OCI-LY3 (cell line): ENCODE results near the gene G6PC2.

Experiments used
- EZH2phosphoT487 ChIP-seq: fragments of 200-600 bp; shearing (Covaris generic); IDR thresholded peaks from 2 replicates; pipeline ENCODE4 v1.6.1; 2018; ENCODE audit warnings: antibody characterized with exemption, mixed run types, low read depth
- TF ChIP-seq, protein P1 (sequence below): fragments of 200-600, 300-600 bp; sonication (generic); IDR thresholded peaks from 2 replicates; pipeline ENCODE4 v1.5.1; 2014; ENCODE audit warnings: antibody characterized with exemption, low read length, low read depth

- TF ChIP-seq, protein P1, sequence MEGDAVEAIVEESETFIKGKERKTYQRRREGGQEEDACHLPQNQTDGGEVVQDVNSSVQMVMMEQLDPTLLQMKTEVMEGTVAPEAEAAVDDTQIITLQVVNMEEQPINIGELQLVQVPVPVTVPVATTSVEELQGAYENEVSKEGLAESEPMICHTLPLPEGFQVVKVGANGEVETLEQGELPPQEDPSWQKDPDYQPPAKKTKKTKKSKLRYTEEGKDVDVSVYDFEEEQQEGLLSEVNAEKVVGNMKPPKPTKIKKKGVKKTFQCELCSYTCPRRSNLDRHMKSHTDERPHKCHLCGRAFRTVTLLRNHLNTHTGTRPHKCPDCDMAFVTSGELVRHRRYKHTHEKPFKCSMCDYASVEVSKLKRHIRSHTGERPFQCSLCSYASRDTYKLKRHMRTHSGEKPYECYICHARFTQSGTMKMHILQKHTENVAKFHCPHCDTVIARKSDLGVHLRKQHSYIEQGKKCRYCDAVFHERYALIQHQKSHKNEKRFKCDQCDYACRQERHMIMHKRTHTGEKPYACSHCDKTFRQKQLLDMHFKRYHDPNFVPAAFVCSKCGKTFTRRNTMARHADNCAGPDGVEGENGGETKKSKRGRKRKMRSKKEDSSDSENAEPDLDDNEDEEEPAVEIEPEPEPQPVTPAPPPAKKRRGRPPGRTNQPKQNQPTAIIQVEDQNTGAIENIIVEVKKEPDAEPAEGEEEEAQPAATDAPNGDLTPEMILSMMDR = no peak
- TF ChIP-seq EZH2phosphoT487 = no peak
These were observed 48.2 kb downstream of the G6PC2 start for GRCh38 chr2:168949324-168949723.
